Renal cortex interstitium (tissue), 11 donors: ENCODE data around the gene ZNF808. TPM values are rescaled to one million over a fixed set of nuclear protein-coding genes. Genes with fewer than 3 reads are reported as not detected.
"Not testable (repeated sequence)": the region's sequence is repeated elsewhere in the genome, so short reads cannot be mapped to it uniquely, and the experiment has no call there.

ENCODE experiments used
- DNase-seq, 11 donors: peaks; one replicate each; pipeline ENCODE4 v3.0.0-alpha.2; 2013; ENCODE audit warnings: low read depth in 9 of 11, low spot score in 4 of 11; ENCODE audit errors: extremely low read depth in 1 of 11
- polyA plus RNA-seq, 3 donors: library from polyadenylated mRNA; unstranded; fragments of 120-200 nt; gene quantifications; one replicate each; pipeline ENCODE4 v1.2.1, GENCODE V29; 2013; ENCODE audit not compliant: insufficient read length in 3 of 3

Gene ZNF808
- polyA plus RNA-seq, 3 donors: 9.4 to 20.9 (median 12.7) TPM

GRCh38 chr19:52570000-52570861 lies 42.8 kb downstream of the ZNF808 start, which contains the start of gene ZNF701:
Gene ZNF701, plus strand, starts transcription at chr19:52570287. Its CDS starts 3,861 bp downstream, at chr19:52574148.
- DNase-seq: peak; percentile 73 to 91 (median 87)

GRCh38 chr19:52584736-52585440 lies 57.4 kb downstream of the ZNF808 start:
- DNase-seq: peak in 2 of 11 donors; percentile 5 to 26

- DNase-seq: no peak
These were observed 58.1 kb downstream of the ZNF808 start for GRCh38 chr19:52585604-52586003.

- DNase-seq: no peak
These were observed 63.3 kb downstream of the ZNF808 start for GRCh38 chr19:52590728-52591127.

- DNase-seq: no peak
These were observed 64.8 kb downstream of the ZNF808 start for GRCh38 chr19:52592301-52592700.

- not testable (repeated sequence) for DNase-seq
These were observed 66.0 kb downstream of the ZNF808 start for GRCh38 chr19:52593441-52593840.

- DNase-seq: no peak
These were observed 71.8 kb downstream of the ZNF808 start for GRCh38 chr19:52599241-52599640.

GRCh38 chr19:52600639-52601024 lies 73.2 kb downstream of the ZNF808 start:
- DNase-seq: no peak

GRCh38 chr19:52601025-52601973 lies 73.8 kb downstream of the ZNF808 start:
- peak; percentile 60 to 88 (median 82) for DNase-seq

GRCh38 chr19:52601974-52602366 lies 74.5 kb downstream of the ZNF808 start:
- DNase-seq: not testable (repeated sequence)

- no peak for DNase-seq
These were observed 75.5 kb downstream of the ZNF808 start for GRCh38 chr19:52602941-52603340.

- DNase-seq: no peak
These were observed 76.2 kb downstream of the ZNF808 start for GRCh38 chr19:52603558-52604207.

Other genes starting within 250 kb of the ZNF808 start
- 10 to 100 TPM; 15.8 to 19.1 (median 17.2) TPM for gene ZNF480, start 230.5 kb upstream of the ZNF808 start, polyA plus RNA-seq
- gene ZNF610, start 191.4 kb upstream of the ZNF808 start, polyA plus RNA-seq: 10 to 100 TPM; 11.0 to 15.3 (median 11.8) TPM
- gene ZNF880, start 157.7 kb upstream of the ZNF808 start, polyA plus RNA-seq: 10 to 100 TPM; 22.7 to 30.0 (median 25.6) TPM
- 10 to 100 TPM; 34.2 to 67.2 (median 35.1) TPM for gene ZNF528, start 129.8 kb upstream of the ZNF808 start, polyA plus RNA-seq
- gene ZNF534, start 98.5 kb upstream of the ZNF808 start, polyA plus RNA-seq: 1 to 10 TPM in 1 of 3 donors, under 1 TPM in 2; 0.34 to 1.2 (median 0.61) TPM
- gene ZNF578, start 74.1 kb upstream of the ZNF808 start, polyA plus RNA-seq: 10 to 100 TPM in 1 of 3 donors, 1 to 10 TPM in 2; 5.8 to 11.6 (median 7.0) TPM
- 10 to 100 TPM; 13.3 to 21.6 (median 17.6) TPM for gene ZNF701, start 42.6 kb downstream of the ZNF808 start, polyA plus RNA-seq
- 100 to 1,000 TPM in 1 of 3 donors, 10 to 100 TPM in 2; 59.9 to 191 (median 85.8) TPM for gene ZNF83, start 110.7 kb downstream of the ZNF808 start, polyA plus RNA-seq
- gene ZNF611, start 207.4 kb downstream of the ZNF808 start, polyA plus RNA-seq: 10 to 100 TPM; 16.3 to 25.6 (median 23.1) TPM